NCI-H524 (cell line): ENCODE data around the gene DEAF1.
A peak's percentile ranks its signal among the peaks of the same experiment; 100 is the strongest.
"Not testable (repeated sequence)": the region's sequence is repeated elsewhere in the genome, so short reads cannot be mapped to it uniquely, and the experiment has no call there.

ENCODE experiments used
- DNase-seq, 2 experiments: peaks; one replicate each; lab custom pipeline; 2025; lab: John Stamatoyannopoulos, UW

The DEAF1 gene

GRCh38 chr11:701741-702461, 6.9 kb upstream of the DEAF1 start:
- DNase-seq, result no peak

DNA sequence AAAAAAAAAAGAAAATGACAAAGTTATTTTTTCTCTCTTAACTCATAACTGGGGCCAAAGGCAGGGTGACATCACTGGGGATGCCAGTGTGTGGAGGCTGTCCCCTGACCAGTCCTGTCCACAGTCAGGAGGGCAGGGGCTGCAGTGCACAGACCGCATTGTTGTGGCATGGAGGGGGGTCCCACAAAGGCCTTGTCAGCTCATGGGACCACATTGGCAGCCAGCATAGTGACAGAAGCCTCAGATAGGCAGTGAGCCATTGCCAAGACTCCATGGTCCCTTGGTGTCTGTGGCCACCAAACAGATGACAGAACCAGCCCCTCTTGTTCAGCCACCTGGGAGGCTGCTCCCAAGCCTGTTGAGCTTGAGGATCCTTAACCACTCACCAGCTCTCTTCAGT, 4.7 kb upstream of the DEAF1 start:
- DNase-seq, result no peak

GRCh38 chr11:699116-699508, 4.1 kb upstream of the DEAF1 start:
- DNase-seq, result no peak

DNA sequence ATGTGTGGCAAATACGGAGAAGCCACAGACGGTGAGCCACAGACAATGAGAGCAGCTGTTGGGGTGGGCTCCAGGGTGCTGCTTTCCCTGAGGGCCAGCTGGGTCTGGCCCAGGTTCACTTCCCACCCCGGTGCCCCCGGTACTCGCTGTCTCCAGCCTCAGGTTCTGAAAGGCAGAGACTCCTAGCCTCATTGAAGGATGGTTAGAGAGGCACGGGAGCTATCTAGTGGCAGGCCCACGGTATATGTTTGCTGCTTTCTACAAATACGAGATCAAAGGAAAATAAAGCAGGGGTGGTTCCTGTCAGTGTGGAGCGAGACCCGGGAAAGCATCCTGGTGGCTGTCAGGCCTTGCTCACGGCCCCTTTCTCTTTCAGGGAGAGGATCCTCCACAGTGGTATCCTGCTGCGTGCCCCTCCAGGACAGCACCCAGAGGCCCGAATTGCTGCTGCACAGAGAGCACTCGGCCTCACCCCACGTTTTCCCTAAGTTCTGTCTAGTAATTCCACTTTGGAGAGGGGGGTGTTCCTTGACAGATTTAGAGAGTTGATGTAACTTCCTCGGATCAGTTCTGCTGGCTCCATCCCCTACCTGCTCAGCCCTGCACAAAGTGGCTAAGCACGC, 3.6 kb upstream of the DEAF1 start:
- no peak for DNase-seq

- DNase-seq, result no peak
These were observed 2.8 kb upstream of the DEAF1 start for GRCh38 chr11:697811-698311.

DNA sequence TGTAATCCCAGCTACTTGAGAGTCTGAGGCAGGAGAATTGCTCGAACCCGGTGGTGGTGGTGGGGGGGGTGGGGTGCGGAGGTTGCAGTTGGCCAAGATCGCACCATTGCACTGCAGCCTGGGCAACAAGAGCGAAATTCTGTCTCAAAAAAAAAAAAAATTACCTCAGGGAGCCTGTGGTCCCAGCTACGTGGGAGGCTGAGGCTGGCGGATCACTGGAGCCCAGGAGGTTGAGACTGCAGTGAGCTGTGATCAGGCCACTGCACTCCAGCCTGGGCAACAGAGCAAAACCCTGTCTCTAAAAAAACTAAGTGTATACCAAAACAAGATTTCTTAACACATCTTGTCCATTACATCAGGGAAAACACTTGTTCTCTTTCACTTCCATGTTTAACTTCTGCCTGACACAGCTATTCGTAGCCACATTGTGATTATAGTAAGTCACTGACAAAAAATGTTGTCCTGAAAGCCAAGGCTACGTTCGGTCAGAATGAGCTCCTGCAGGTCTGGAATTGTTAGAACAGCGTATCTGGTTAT, 2.0 kb upstream of the DEAF1 start:
- DNase-seq, result no peak

DNA sequence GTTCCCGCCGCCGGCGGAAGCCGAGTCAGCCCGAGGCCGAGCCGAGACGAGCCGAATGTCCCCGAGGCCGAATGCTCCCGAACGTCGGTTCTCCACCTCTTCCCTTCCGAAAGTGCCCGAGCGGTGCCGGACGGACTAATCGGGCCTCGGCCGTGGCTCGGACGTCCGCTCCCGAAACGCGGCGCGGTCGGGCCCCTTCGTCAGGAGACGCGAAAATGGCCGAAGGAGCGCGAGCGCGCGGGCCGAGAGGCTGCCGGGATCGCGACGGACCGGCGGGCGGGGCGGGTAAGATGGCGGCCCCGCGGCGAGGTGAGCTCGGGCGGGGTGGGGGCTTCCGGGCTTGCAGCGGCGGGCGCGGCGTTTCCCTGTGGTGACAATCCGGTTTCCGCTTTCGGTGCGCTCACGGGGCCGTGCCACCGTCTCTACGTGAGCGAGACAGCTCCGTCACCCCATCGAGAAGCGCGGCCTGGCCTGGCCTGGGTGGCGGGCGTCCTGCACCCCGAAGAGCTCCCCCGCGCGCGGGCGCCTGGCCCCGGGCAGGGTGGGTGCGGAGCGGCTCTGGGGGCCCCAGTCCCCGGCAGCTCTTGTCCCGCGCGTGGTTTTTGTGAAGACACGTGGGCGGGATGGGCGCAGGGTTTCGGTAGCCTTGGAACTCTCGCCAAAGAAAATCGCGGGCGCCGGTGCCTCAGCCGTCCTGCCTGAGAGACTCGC, 671 bp upstream of the DEAF1 start, which contains the start of gene TMEM80:
TSS of gene TMEM80 (plus strand) at position 279 of the 711 bp plus-strand sequence. CDS start at position 291, 12 bp downstream.
- peak; percentile 95 to 96 for DNase-seq

- no peak for DNase-seq
These were observed 191 bp upstream of the DEAF1 start for GRCh38 chr11:695288-695537.

GRCh38 chr11:693887-694562, 997 bp downstream of the DEAF1 start:
- DNase-seq, result no peak

- peak; percentile 2 to 27 for DNase-seq
These were observed 1.6 kb downstream of the DEAF1 start for GRCh38 chr11:693415-693831.

DNA sequence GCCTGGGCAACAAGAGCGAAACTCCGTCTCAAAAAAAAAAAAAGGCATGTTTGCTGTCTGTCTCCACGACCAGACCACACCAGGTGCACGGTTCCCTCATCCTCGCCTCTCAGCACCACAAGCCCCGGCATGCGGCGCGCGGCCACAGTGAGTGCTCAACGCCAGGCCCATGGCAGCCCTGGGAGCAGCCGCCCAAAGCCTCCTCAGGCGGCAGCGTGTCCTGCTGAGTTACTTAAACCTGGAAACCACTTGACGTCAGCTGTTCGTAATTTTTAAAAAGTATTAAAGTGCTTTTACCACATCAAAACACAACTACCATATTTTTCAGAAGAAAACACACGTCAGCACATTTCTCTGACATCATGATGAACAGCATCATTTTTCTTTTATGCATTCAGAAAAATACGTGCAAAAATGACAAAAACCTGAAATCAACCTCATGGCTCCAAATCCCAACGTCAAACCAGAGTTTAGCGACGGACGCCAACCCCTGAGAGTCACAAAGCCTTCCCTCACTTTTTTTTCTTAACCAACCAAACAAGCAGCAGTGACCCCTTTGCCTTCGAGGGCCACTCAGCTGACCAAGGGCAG, 2.1 kb downstream of the DEAF1 start:
- DNase-seq, result no peak

DNA sequence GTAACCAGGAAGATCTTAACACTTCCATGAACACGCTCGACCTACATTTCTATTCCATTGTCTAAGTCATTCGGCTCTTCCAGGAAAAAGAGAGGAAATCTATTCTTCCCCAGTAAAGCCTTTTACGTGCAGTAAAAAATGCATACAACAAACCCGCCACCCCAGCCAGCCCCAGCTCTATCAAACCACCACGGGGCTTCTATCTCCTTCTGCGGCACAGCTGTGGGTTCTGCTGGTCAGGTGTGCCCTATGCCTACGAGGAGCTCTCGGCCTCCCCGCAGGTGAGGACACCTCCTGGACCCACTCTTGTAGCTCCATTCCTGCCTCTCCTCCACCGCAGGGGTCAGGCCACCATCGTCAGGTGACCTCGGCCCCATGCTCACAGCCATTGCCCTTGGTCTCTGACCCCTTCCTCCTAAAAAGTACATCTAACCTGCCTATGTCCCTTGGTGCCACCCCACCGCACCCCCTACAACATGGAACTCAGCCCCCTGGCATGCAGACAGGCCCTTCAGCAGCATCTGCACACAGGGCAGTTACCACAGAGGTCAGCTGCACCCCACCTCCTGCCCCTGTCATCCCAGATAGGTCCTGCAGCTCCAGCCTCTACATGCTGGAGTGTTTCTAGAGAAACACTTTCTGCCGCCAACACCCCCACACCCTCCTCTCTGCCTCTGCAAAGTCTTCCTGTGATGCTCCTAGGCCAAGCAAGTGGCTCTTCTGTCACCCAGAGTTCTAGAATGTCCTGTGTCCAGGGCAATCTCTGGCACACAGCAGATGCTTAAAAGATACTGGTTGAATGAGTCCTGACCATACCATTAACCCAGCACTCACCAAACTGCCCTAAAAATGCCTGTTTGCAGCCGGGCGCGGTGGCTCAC, 3.1 kb downstream of the DEAF1 start:
- DNase-seq, result no peak

DNA sequence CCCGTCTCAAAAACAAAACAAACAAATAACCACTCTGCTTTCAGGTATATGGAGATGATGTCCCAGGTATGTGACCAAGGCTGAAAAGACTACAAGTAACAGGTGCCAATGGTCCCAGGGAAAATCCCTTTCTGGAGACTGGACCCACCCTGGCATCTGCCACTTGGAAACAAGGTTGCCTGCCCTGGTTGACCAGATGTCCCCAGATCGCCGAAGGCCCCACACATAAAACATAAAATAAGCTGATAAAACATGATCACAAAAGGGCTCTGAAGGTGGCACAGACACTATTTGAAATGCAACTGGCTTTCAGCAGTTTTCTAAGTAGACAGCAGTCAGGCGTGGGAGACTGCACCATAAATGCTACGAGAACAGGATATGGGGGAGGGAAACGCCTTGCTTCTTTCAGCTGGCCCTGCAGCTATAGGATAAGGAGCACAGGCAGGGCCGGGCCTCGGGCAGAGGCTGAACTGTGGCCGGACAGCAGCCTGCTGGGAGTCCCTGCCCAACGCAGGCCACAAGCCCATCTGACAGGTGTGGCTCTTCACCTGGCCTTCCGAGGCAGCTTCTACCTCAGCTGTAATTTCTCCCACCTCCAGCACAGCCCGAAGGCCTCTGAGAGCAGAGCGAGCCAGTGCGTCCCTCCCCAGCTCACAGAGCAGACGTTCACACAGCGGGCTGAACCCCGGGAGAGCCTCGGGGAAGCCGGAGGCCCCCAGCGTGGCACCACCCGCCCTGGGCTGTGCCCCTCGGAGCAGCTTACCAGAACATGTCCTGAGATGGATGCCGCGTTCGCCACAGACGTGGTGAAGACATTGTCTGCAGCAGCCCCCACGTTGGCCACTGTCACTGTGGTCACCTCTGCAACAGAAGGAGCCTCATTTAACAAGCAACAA, 4.0 kb downstream of the DEAF1 start:
- DNase-seq, result no peak

DNA sequence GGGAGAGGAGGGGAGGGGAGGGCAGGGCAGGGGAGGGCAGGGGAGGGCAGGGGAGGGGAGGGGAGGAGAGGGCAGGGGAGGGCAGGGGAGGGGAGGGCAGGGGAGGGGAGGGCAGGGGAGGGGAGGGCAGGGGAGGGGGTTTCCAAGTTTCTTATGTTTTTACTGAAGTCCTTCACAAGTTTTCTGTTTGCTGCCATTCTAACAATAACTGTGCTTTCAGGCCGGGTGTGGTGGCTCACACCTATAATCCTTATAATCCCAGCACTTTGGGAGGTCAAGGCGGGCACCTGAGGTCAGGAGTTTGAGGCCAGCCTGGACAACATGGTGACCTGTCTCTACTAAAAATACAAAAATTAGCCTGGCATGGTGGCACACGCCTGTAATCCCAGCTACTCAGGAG, 4.8 kb downstream of the DEAF1 start:
- DNase-seq, result not testable (repeated sequence)

GRCh38 chr11:689625-690024, 5.4 kb downstream of the DEAF1 start:
- DNase-seq, result no peak

- DNase-seq, result no peak
These were observed 6.3 kb downstream of the DEAF1 start for GRCh38 chr11:688681-689080.

DNA sequence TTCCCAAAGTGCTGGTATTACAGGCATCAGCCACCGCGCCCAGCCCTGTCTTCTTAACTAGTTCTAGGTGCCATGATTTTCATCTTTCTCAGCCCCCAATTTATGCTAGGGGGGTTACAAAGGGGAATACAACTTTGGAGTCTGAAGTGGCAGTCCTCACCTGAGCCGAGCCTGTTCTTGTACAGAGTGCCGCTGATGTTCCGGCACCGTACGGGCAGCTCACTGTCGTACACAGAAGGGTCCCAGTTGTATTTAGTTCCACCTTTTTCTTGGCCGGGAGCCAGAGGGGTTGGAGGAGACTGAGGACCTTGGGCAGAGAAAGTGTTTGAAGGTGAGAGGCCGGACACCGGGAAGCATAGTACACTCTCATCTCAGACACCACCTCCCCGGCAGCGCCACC, 7.3 kb downstream of the DEAF1 start:
- no peak for DNase-seq

GRCh38 chr11:686451-687243, 8.4 kb downstream of the DEAF1 start:
- no peak for DNase-seq

DNA sequence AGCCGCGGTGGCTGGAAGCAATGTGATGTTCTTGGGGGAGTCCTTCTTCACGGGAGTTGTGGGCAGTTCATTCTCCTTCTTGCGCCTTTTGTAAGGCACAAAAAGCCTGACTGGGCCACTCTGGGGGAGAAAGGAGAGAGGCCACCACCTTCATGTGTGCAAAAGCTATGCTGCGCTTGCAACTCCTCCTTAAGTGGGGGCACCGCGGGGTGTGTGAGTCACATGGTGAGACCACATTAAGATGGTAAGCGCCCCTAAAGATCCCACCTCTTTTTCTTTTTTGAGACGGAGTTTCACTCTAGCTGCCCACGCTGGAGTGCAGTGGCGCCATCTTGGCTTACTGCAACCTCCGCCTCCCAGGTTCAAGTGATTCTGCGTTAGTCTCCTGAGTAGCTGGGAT, 14.1 kb downstream of the DEAF1 start:
- no peak for DNase-seq
